ENCODE results near the gene OTOF.

Gene OTOF

DNA sequence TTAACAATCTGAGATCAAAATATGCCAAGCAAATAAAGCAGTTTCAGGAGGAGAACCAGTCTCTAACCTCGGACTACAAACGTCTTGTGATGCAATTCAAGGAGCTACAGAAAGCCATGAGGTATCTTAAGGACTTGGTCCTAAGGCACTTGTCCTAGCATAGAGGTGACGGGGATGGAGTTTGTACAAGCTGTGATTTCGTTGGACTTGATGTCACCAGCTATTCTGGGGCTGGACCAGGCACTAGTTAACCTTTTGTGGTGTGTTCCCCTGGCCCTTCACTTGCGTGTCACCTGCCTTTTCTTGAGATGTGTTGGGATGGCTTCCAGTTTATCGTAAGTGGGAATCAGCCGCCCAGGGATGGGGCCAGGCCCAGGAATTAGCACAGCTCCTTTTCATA, 33.7 kb downstream of the OTOF start:
- no peak for DNase-seq

DNA sequence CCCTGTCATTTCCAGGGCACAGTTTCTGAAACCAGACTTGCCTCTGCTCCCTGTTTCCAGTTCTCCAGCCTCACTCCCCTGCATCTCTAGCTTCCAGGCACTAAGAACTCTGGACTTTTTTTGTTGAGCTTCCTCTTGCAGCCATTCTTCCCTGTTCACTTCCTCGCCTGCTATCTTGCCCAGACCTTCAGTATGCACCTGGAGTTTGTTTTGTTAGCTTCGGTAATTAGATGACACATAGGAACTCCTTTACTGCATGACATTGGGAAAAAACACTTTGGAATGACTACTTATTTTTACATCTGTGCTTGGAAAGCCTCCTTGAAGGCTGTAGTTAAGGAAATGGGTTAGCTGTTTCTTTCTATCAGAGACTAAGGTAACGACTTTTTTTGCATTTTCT, 35.2 kb downstream of the OTOF start:
- no peak for DNase-seq

DNA sequence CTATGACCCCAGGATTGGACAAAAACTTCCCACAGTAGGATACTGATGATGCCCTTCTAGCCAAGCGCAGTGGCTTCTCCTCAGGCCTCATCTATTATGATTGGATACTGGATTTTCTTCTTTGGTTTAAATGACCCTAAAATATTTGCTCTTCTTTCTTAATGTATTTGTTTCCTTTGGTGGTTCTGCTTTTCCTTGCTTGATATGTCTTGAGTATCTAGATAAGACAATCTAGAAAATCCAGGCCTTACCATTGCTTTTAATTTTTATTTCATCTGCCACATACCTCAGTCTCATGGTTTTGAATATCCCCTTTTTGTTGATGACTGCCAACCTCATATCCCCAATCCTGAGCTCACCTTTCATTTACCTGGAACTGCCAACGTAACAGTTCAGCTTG, 35.6 kb downstream of the OTOF start:
- DNase-seq, result no peak

DNA sequence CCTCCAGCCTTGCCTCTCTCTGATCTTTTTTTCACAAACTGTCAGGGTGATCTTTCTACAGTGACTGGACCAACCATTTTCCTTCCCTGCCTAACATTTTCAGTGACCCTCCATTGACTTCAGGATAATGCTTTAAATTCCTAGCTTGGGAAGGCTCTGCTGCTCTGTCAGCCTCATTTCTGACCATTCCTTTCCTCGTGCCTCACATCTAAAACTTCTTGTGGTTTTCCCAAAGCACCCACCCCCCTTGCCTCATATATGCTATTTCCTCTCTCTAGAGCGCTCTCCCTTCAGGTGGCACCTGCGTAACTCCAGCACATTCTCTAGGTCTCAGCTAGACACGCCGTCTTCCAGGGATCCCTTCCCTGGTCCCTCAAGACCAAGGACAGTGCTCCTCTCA, 39.0 kb downstream of the OTOF start:
- no peak for DNase-seq

DNA sequence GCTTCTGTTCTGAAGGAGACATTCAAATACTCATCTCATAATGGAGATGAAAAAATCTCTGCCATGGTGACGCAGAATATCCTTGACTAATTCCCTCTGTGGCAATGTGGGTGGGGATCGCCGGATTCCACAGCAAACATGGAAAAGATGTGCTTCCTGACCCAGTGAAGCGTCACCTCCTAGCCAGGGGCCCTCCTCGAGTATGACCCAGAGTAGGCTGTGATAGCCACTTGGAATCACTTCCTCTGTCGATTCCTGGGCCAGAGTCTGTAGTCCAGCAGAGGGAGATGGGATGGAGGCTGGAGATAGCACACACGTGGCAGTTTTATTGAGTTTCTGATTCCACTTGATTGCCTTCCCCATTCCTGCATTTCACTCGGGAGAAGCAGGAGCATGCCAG, 39.4 kb downstream of the OTOF start:
- no peak for DNase-seq

DNA sequence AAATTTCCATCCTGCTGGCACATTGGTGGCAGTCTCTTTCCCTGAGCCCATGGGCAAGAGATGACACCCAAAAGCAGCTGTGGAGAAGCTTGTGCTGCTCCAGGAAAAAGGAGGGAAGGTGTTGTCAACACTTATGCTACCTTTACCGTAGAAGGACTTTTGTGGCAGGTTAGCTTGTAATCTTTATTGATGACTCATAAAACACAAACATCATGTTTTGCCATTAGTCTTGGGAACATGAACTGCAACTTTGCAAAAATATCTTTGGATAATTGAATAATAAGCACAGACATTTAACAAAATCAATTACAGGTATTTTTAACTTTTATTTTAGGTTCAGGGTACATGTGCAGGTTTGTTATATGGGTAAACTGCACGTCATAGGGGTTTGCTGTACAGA, 42.8 kb downstream of the OTOF start:
- no peak for DNase-seq

DNA sequence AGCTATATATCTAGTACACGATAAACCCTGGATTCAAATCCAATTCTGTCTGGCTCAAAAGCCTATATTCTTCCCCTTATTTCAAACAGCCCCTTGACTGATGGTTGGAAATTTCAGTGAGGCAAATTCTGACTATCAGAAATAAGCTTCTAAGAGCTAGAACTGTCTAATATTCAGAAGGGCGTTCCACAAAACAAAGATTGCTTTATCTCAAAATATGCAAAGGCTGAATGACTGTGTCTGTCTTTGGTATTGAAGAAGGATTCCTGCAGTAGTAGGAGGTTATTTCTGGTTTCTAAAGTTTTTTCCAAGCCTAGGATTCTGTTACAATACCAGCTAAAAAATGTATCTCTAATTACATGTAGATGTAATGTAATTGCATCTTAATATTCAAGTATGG, 45.1 kb downstream of the OTOF start:
- no peak for DNase-seq

DNA sequence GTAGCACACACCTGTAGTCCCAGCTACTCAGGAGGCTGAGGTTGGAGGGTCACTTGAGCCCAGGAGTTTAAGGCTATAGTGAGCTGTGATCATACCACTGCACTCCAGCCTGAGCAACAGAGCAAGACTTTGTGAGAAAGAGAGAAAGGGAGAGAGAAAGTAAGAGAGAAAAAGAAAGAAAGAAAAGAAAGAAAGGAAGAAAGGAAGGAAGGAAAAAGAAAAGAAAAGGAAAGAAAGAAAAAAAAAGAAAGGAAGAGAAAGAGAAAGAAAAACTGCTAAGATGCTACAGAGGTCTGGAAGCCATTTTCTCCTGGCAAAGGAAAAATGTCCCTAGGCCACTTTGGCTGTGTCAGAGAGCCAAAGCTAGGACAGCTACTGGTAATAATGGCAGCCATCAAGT, 45.6 kb downstream of the OTOF start:
- DNase-seq, result no peak

DNA sequence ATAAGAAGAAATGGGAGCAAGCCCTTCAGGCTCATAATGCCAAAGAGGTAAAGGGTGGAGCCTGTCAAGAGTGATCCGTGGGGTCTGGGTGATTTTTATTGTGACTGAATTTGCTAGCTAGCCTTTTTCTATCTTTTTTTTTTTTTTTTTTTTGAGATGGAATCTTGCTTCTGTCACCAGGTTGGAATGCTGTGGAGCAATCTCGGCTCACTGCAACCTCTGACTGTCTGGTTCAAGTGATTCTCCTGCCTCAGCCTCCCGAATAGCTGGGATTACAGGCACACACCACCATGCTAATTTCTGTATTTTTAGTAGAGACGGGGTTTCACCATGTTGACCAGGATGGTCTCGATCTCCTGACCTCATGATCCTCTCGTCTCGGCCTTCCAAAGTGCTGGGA, 47.1 kb downstream of the OTOF start:
- DNase-seq, result no peak

DNA sequence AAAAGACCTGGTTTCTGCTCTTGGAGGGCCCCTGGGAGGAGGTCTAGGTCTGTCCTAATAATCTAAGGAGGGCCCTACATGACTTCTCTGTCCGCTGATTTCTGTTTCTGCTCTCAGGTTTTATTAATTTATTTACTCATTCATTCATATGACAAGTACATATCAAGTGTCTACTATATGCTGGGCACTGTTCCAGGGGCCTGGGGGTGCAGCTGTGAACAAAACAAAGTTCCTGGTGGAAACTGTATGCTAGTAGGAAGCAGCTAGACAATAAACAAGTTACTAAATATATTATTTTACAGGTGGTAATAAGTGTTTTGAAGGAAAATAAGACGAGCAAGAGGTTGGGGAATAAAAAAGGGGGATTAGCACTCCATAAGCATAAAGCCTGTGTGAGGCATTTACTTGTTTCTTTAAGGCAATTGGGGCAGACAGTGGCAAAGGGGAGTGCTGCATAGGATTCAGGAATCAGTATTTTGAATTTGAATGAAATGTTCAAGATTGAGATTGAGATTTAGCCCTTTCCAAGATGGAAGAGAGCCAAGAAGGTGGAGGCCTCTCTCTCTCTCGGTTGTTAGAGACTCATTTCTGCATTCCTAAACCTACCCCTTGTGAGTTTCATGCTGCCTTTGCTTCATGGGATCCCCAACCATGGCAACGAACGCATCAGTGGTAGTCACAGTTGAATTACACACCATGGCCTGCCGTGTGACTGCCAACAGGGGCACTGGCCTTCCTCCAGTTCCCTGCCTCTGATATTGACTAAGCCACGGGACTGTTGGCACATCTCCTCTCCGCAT, 47.9 kb downstream of the OTOF start:
- peak; percentile 84 for DNase-seq

DNA sequence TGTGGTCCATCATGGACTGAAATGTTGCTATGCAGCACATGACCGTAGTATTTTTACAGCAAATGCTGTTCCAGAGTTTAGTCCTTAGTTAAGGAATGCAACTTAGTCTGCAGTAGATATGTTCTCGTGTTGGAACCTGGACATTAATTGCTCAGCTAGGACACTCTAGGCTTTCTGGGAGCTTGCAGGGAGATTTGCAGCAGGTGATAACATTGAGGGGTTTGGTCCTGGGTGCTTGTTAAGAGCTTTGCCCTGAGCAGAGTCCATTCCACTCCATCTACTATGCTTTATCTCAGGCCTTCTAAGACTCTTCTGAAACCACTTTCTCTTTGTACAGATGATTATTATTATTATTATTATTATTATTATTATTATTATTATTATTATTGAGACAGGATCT, 49.1 kb downstream of the OTOF start:
- DNase-seq, result no peak

DNA sequence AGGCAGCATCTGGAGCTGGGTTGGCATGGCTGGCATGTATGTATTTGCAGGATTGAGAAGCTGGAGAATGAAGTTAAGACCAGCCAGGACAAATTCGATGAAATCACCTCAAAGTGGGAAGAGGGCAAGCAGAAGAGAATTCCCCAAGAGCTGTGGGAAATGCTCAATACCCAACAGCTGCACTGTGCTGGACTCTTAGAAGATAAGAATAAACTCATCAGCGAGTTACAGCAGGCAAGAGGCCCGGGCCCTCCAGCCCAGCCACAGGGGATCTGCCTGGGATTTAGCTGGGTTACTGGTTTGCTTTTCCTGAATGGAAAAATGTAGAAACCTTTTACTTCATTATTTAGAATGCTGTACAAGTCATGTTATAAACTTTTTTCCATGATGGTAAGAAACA, 53.7 kb downstream of the OTOF start:
- DNase-seq, result no peak

DNA sequence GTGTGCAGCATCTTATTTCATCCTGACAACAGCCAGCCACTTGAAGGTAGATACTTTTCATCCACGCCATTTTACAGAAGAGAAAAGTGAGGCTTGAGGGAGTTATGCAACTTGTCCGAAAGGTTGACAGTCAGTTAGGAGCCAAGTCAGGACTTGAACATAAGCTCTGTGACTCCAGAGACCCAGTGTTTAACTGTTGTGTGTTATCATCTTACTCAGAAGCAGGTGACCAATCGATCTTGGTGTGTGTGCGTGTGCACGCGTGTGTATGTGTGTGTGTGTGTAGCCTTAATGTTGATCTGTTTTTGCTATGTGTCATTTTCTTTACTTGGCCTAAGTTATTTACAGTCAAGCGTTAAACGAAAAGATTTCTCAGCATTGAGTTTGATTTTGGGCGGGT, 54.2 kb downstream of the OTOF start:
- no peak for DNase-seq

DNA sequence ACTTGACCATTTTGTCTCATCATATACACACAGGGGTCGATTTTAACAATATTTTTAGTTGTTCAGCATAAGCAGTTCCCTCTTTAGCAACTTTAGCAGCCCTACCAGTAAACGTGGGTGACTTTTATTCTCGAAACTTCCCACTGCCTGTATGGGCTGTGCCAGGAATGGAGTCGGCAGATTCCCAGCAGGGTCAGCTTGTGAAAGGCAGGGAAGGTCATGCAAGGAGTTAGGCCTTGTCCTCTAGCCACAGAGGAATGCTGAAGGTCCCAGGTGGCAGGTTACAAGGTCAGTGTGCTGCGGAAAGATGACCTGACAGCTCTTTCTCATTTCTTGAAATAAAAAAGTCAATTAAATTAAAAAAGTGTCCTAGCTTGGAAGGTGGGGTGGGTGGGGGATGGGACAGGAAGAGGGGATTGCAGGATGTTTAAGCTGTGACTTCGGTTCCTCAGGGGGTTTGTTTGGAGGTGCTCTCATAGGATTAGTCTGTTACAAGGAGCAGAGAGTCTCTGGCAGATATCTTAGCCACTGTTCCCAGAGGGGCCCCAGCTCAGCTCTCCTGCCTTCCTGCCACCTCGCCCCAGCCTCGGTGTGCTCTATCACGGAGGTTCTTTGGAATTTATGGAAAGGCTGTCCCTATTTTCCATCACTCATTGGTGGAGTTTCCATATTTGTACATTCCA, 54.8 kb downstream of the OTOF start:
- DNase-seq, result no peak

DNA sequence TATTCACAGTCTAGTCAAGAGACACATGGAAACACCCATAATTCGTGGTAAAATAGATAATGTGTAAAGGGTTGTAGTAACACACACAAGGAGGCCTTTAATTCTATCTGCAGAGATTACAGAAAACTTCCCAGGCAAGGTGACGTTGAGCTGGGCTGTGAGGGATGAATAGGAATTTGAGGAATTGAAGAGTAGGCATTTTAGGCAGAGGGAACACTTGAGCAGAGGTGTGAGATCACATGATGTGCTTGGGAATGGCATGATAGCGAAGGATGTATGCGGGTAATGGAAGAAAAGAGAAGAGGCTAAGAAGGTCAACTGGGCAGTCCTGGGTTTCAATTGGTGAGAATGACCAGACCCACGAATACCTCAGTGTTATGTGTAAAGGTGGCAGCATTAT, 56.0 kb downstream of the OTOF start:
- no peak for DNase-seq

DNA sequence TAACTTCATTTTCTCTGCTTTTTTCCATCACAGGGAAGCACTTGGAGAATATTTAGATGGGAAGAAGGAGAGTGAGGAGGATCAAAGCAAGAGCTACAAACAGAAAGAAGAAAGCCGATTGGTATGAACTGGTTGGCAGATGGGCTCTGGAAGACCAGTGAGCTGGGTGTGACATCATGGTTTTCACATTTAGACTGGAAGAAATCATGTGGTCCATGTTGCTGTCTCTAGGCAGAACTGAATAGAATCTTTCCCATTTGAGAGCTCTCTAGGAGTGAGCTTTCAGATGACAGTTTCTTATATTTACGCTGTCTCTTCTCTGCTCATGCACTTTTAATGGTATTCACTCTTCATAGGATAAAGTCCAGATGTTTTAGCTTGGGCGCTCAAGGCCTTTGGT, 63.6 kb downstream of the OTOF start:
- no peak for DNase-seq

DNA sequence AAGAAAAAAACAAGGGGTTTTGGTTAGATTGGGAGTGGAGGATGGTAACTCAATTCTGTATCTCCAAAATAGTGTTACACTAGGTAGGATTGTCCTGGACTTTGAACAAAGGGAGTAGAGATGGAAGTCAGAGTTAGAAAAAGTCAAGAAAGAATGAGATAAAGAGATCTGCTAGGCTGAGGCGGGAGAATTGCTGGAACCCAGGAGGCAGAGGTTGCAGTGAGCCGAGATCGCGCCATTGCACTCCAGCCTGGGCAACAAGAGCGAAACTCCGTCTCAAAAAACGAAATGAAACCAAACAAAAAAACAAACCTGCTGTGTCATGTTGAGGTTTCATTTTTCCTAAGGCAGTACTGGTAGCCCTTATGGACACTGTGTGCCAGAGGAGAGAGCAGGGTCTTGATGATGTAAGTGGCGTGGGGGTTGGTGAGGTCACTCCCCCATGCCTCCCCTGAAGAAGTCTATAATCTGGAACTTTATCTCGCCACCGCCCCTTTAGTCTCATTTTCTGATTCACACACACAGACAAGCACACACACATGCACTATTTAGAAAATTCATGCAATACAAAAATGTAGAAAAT, 65.7 kb downstream of the OTOF start:
- no peak for DNase-seq

DNA sequence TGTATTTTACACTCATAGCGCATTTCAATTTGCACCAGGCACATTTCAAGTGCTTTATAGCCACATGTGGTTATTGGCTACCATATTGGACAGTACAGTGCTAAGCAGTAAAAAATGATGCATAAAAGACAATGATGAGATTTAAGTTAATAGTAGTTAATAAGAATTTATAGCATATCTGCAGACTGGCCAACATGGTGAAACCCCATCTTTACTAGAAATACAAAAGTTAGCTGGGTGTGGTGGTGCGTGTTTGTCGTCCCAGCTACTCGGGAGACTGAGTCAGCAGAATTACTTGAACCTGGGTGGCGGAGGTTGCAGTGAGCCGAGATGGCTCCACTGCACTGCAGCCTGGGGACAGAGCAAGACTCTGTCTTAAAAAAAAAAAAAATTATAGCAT, 66.5 kb downstream of the OTOF start:
- DNase-seq, result no peak

DNA sequence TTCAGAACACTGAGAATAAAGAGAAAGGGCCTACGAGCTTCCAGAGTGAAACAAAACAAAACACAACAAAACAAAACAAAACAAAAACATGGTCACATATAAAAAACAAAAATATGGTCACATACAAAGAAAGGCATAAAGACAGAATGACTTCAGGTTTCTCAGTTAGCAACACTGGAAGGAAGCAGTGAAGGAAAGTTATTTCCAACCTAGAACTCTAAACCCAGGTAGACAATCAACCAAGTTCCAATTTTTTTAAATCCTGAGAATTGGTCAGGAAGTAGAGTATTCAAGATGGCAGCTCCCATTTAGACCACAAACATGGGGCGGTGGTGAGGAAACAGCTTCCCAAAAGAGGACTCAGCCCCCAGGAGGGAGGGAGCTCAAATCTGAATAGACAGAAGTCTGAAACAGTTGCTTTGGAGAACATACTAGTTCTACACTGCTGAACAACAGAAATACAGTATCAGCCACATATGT, 67.1 kb downstream of the OTOF start:
- no peak for DNase-seq

DNA sequence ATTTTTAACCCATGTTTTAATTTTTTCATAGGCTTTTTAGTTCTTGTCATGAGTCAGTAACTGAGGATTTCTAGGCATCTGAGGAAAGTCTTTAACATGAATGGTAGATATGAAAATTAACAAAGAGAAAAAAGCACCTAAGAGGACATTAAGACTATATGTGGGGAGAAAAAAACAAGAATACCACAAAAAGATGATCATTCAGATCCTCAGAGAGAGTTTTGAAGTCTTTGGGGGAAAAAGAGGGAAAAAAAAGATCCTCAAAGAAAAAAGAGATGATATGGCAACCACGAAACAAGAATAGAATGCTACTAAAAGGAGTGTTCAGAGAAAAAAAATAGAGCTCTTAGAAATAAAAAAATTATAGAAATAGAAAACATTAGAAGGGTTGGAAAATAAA, 68.1 kb downstream of the OTOF start:
- DNase-seq, result no peak

DNA sequence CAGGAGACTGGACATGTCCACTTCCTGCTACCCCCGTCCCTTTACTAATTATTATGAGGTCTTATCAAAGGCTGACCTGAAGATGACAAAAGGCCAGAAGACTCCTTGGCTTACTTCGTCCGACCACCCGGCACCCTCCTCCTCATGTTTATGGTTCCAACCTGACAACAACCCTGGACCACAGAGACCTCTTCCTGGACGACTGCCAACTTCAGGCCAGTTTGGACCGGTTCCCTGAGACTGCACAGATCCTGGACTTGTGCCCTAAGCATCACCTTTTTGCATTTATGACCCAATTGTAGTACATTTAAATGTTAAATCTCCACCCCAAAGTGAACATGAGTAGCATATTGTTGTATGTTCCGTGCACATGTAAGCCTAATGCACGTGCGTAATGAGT, 70.4 kb downstream of the OTOF start:
- DNase-seq, result no peak
